Measurements from ENCODE around the gene EI24. TPM values are rescaled to one million over a fixed set of nuclear protein-coding genes. Genes with fewer than 3 reads are reported as not detected.

EI24 gene
- total RNA-seq, 1 experiment from 2014 or later, result 93.1 TPM

DNA sequence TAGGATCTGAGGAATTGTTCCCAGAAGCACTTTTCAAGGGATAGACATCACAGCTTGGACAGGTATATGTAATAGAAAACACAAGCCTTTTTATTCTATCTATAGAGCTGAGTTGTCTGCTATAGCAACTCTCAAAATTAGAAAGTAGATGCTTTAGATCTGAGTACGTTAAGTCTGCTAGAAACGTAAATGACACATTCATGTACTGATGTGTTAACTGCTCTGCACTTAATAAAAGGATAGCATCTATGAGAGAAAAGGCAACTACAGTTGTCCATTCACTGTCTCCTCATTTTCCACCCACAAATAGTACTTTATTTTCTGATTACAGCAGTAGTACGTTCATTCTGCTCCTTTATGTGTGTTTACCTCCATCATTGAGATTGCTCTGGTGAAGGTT is 17.3 kb downstream of the EI24 start:
- H3K36me3 Mint-ChIP-seq (ENCODE audit: insufficient read depth, unreplicated experiment), result peaks cover 42% of the 10 kb centered on the region
- peaks cover 10% of the 10 kb centered on the region for H3K4me1 Mint-ChIP-seq (ENCODE audit: insufficient read depth, unreplicated experiment)
- POLR2A ChIA-PET, result no interaction called here
- no peak overlapping the region for H3K4me3 Mint-ChIP-seq (ENCODE audit: unreplicated experiment)
- H3K27ac Mint-ChIP-seq (ENCODE audit: low read depth, unreplicated experiment), result no peak overlapping the region
- no peaks in the 10 kb centered on the region for H3K27me3 Mint-ChIP-seq (ENCODE audit: insufficient read depth, unreplicated experiment)
- CTCF ChIA-PET, result interaction anchor here (0.6 kb wide), 2 partner anchors 62 to 699 kb away, joined by 3 to 4 read pairs; no protein-coding TSS in a partner anchor
- no TSS peak for BruUV-seq (replicated peaks)
- no peaks in the 10 kb centered on the region for H3K9me3 Mint-ChIP-seq (ENCODE audit: unreplicated experiment)
- intact Hi-C loops (cut with micrococcal nuclease), result no loop called here
- DNase-seq (ENCODE audit: unreplicated experiment), result no peak
- TF ChIP-seq, protein P1, sequence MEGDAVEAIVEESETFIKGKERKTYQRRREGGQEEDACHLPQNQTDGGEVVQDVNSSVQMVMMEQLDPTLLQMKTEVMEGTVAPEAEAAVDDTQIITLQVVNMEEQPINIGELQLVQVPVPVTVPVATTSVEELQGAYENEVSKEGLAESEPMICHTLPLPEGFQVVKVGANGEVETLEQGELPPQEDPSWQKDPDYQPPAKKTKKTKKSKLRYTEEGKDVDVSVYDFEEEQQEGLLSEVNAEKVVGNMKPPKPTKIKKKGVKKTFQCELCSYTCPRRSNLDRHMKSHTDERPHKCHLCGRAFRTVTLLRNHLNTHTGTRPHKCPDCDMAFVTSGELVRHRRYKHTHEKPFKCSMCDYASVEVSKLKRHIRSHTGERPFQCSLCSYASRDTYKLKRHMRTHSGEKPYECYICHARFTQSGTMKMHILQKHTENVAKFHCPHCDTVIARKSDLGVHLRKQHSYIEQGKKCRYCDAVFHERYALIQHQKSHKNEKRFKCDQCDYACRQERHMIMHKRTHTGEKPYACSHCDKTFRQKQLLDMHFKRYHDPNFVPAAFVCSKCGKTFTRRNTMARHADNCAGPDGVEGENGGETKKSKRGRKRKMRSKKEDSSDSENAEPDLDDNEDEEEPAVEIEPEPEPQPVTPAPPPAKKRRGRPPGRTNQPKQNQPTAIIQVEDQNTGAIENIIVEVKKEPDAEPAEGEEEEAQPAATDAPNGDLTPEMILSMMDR (IDR thresholded peaks at IDR 0.05; ENCODE audit: unreplicated experiment), result no peak

DNA sequence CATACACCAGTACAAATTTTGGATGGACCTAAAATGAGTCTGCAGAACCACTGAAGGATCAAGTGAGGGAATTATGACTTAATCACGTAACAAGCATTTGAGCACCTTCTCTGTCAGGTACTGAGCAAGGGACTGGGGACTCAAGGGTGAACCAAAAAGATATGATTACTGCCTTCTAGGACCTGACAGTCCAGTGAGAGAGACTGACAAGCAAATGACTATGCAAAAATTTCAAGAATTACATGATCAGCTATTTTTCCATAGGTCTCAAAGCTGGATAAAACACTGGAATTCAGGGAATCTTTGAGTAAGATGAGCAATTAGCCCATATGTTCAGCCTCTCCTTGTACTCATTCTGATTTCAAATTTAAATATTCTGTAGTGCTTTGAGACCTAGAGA is 18.2 kb downstream of the EI24 start:
- CTCF ChIA-PET, result interaction anchor here (0.6 kb wide), 1 partner anchor 61 kb away, joined by 3 read pairs; no protein-coding TSS in a partner anchor
- Mint-ChIP-seq H3K36me3 (ENCODE audit: insufficient read depth, unreplicated experiment) (peaks cover 34% of the 10 kb centered on the region), H3K4me3 (ENCODE audit: unreplicated experiment) (no peak overlapping the region), H3K27ac (ENCODE audit: low read depth, unreplicated experiment) (no peak overlapping the region), H3K27me3 (ENCODE audit: insufficient read depth, unreplicated experiment) (no peaks in the 10 kb centered on the region), H3K9me3 (ENCODE audit: unreplicated experiment) (no peaks in the 10 kb centered on the region), H3K4me1 (ENCODE audit: insufficient read depth, unreplicated experiment) (peaks cover 11% of the 10 kb centered on the region)
- BruUV-seq (replicated peaks), result no TSS peak
- intact Hi-C loops (cut with micrococcal nuclease), result no loop called here
- POLR2A ChIA-PET, result interaction anchor here (1.6 kb wide), 1 partner anchor 17 kb away, joined by 5 read pairs; no protein-coding TSS in a partner anchor
- DNase-seq (ENCODE audit: unreplicated experiment), result no peak
- TF ChIP-seq, protein P1 (IDR thresholded peaks at IDR 0.05; ENCODE audit: unreplicated experiment), result no peak

DNA sequence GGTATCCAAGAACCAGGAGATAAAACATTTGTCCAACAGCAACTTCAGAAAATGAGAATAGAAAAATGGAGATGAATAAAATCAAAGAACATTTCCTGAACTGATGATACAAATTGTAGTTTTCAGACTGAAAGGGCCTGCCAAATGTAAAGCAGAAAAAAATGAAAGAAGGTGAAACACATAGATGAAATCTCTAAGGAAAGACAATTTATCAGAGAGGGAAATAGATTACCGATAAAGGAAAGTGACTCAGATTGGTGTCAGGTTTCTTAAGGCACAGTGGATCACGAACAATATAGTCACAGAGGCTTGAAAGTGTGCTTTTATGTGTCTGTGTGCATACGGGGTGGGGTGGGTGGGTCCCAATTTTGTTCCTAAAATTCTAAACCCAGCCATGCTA is 19.2 kb downstream of the EI24 start:
- Mint-ChIP-seq H3K27ac (ENCODE audit: low read depth, unreplicated experiment) (peak overlapping the region; percentile 17), H3K27me3 (ENCODE audit: insufficient read depth, unreplicated experiment) (no peaks in the 10 kb centered on the region), H3K4me3 (ENCODE audit: unreplicated experiment) (no peak overlapping the region), H3K36me3 (ENCODE audit: insufficient read depth, unreplicated experiment) (peaks cover 23% of the 10 kb centered on the region), H3K4me1 (ENCODE audit: insufficient read depth, unreplicated experiment) (peaks cover 11% of the 10 kb centered on the region), H3K9me3 (ENCODE audit: unreplicated experiment) (no peaks in the 10 kb centered on the region)
- BruUV-seq (replicated peaks), result no TSS peak
- ChIA-PET CTCF (no interaction called here), POLR2A (interaction anchor here (1.6 kb wide), 1 partner anchor 18 kb away, joined by 5 read pairs; no protein-coding TSS in a partner anchor)
- no peak for DNase-seq (ENCODE audit: unreplicated experiment)
- intact Hi-C loops (cut with micrococcal nuclease), result no loop called here
- TF ChIP-seq, protein P1 (IDR thresholded peaks at IDR 0.05; ENCODE audit: unreplicated experiment), result no peak

DNA sequence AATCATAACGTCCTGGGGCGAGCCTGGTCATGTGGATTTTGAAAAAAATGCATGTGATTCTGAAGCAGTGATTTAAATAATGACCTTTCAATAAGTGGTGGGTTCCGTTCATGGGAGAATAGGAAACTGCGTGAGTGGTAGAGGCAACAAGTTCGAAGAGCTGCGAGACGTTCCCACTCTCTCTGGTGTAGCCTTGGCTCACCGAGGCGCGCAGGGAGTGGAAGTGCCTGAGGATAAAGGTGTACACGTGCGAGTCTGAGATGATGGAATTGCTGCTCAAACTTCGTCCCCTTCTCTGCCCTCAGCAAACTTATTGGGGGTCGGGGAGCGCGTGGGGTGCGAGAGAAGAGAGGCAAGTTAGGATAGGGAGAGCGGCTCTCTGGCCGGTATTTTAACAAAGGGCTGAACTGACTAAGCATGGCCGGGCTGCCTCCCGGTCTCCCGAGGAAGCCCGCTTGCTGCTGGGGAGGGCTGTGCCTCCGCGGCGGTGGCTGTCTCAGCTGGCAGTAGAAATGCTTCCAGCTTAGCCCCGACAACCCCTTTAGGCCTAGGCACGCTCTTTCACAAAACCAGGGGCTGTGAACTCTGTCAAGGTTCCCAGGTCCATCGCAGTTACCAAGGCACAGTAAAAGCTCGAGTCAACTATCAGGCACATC is 22.5 kb downstream of the EI24 start:
- Mint-ChIP-seq H3K27me3 (ENCODE audit: insufficient read depth, unreplicated experiment) (no peaks in the 10 kb centered on the region), H3K36me3 (ENCODE audit: insufficient read depth, unreplicated experiment) (peaks cover 11% of the 10 kb centered on the region), H3K4me1 (ENCODE audit: insufficient read depth, unreplicated experiment) (peaks cover 23% of the 10 kb centered on the region), H3K4me3 (ENCODE audit: unreplicated experiment) (peak overlapping the region; percentile 93), H3K27ac (ENCODE audit: low read depth, unreplicated experiment) (peak overlapping the region; percentile 96), H3K9me3 (ENCODE audit: unreplicated experiment) (no peaks in the 10 kb centered on the region)
- POLR2A ChIA-PET, result interaction anchor here (0.6 to 4.9 kb wide), 27 partner anchors 10 to 969 kb away, joined by 3 to 144 read pairs (median 5); partner anchors contain the start of genes CCDC15, CHEK1, EI24 and FAM118B
- BruUV-seq (replicated peaks), result TSS peak; percentile 95
- TF ChIP-seq, protein P1 (IDR thresholded peaks at IDR 0.05; ENCODE audit: unreplicated experiment), result no peak
- no peak for DNase-seq (ENCODE audit: unreplicated experiment)
- intact Hi-C loops (cut with micrococcal nuclease), result loop anchor here (1.0 kb wide), 1 partner anchor 34 kb away; the partner anchor contains the start of gene CHEK1
- CTCF ChIA-PET, result interaction anchor here (0.6 to 3.7 kb wide), 3 partner anchors 17 to 40 kb away, joined by 3 to 25 read pairs (median 3); partner anchors contain the start of gene EI24

All from MCF 10A (cell line).